ENCODE results near the gene NDUFS8. TPM values are rescaled to one million over a fixed set of nuclear protein-coding genes. Genes with fewer than 3 reads are reported as not detected.

Gene NDUFS8
- total and polyA plus RNA-seq, 2 of the 13 experiments (the other 11 are each of a cell fraction or from before 2014, with no cell fraction given), result 96.7 to 158 TPM

GRCh38 chr11:68010090-68011041, 20.1 kb upstream of the NDUFS8 start, which contains the start of gene ALDH3B1 (continued):
- no peak for TF ChIP-seq MTF1 (CRISPR knock-in tag; IDR thresholded peaks at IDR 0.05)
- TF ChIP-seq AKNA (CRISPR knock-in tag; IDR thresholded peaks at IDR 0.05; ENCODE audit: borderline replicate concordance), result no peak
- peak; percentile 92; the same call in 1 of the 2 replicates for TF ChIP-seq ZNF414 (CRISPR knock-in tag; IDR thresholded peaks at IDR 0.05)
- no peak for TF ChIP-seq ZNF235 (CRISPR knock-in tag; IDR thresholded peaks at IDR 0.05; ENCODE audit: borderline replicate concordance)
- TF ChIP-seq SRSF9 (IDR thresholded peaks at IDR 0.05; ENCODE audit: borderline replicate concordance, insufficient read depth, low read depth, low read length, poor library complexity, severe bottlenecking), result no peak
- no peak for TF ChIP-seq HNRNPH1 (optimal IDR thresholded peaks at IDR 0.05; ENCODE audit: low read depth, low read length)
- TF ChIP-seq HNRNPLL (IDR thresholded peaks at IDR 0.05; ENCODE audit: low read depth, low read length, poor library complexity, severe bottlenecking), result peak; percentile 37
- no peak; the same call in 1 of the 2 replicates for TF ChIP-seq ZNF703 (CRISPR knock-in tag; IDR thresholded peaks at IDR 0.05; ENCODE audit: borderline replicate concordance)
- TF ChIP-seq PRDM4 (CRISPR knock-in tag; IDR thresholded peaks at IDR 0.05; ENCODE audit: borderline replicate concordance), result no peak
- no peak for TF ChIP-seq NR2F2 (IDR thresholded peaks at IDR 0.05; ENCODE audit: borderline replicate concordance, low read depth)
- 0 out of 2 replicates have a peak, but pooled peaks have one; percentile 58 for TF ChIP-seq PRMT3 (CRISPR knock-in tag; IDR thresholded peaks at IDR 0.05; ENCODE audit: borderline replicate concordance, low read depth)
- TF ChIP-seq, protein P1, sequence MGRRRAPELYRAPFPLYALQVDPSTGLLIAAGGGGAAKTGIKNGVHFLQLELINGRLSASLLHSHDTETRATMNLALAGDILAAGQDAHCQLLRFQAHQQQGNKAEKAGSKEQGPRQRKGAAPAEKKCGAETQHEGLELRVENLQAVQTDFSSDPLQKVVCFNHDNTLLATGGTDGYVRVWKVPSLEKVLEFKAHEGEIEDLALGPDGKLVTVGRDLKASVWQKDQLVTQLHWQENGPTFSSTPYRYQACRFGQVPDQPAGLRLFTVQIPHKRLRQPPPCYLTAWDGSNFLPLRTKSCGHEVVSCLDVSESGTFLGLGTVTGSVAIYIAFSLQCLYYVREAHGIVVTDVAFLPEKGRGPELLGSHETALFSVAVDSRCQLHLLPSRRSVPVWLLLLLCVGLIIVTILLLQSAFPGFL (CRISPR knock-in tag; IDR thresholded peaks at IDR 0.05), result no peak
- TF ChIP-seq SIX1 (CRISPR knock-in tag; IDR thresholded peaks at IDR 0.05; ENCODE audit: borderline replicate concordance), result no peak
- TF ChIP-seq, protein P2, sequence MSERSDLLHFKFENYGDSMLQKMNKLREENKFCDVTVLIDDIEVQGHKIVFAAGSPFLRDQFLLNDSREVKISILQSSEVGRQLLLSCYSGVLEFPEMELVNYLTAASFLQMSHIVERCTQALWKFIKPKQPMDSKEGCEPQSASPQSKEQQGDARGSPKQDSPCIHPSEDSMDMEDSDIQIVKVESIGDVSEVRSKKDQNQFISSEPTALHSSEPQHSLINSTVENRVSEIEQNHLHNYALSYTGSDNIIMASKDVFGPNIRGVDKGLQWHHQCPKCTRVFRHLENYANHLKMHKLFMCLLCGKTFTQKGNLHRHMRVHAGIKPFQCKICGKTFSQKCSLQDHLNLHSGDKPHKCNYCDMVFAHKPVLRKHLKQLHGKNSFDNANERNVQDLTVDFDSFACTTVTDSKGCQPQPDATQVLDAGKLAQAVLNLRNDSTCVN (CRISPR knock-in tag; IDR thresholded peaks at IDR 0.05; ENCODE audit: borderline replicate concordance), result no peak; the same call in 1 of the 2 replicates
